Karpas-422 (cell line): ENCODE data around the gene MTMR3. TPM values are rescaled to one million over a fixed set of nuclear protein-coding genes. Genes with fewer than 3 reads are reported as not detected.
A peak's percentile ranks its signal among the peaks of the same experiment; 100 is the strongest.

Experiments
- DNase-seq: peaks from one replicate; pipeline ENCODE4 v3.0.0-alpha.2; 2015
- H2AFZ ChIP-seq: fragments of 200-600 bp; sonication (generic); 2 replicates; pipeline ENCODE4 v1.6.1; 2014; ENCODE audit warnings: antibody characterized with exemption, low read length, mixed read lengths
- H3K27ac ChIP-seq: fragments of 200-600 bp; sonication (generic); 2 replicates; pipeline ENCODE4 v1.5.1; 2014; ENCODE audit warnings: mild to moderate bottlenecking, low read length, moderate library complexity
- H3K27me3 ChIP-seq: fragments of 200-600 bp; sonication (generic); 2 replicates; pipeline ENCODE4 v1.6.1; 2014; ENCODE audit warnings: low read length, mixed read lengths
- H3K36me3 ChIP-seq: fragments of 200-600 bp; sonication (generic); 2 replicates; pipeline ENCODE4 v1.6.1; 2014; ENCODE audit warnings: low read length, mixed read lengths; ENCODE audit not compliant: insufficient read depth
- H3K4me1 ChIP-seq: fragments of 200-600 bp; sonication (generic); 2 replicates; pipeline ENCODE4 v1.6.1; 2014; ENCODE audit warnings: mild to moderate bottlenecking, low read length, mixed read lengths
- H3K4me2 ChIP-seq: fragments of 200-600 bp; sonication (generic); 2 replicates; pipeline ENCODE4 v1.6.1; 2014; ENCODE audit warnings: low read length, low read depth, mild to moderate bottlenecking; ENCODE audit not compliant: poor library complexity, severe bottlenecking
- H3K4me3 ChIP-seq: fragments of 200-600 bp; sonication (generic); 2 replicates; pipeline ENCODE4 v1.5.1; 2014; ENCODE audit warnings: mild to moderate bottlenecking, antibody characterized with exemption, low read length, mixed read lengths
- H3K79me2 ChIP-seq: fragments of 200-600 bp; sonication (generic); 2 replicates; pipeline ENCODE4 v1.6.1; 2014; ENCODE audit warnings: mild to moderate bottlenecking, low read length, mixed read lengths
- H3K9ac ChIP-seq: fragments of 200-600 bp; sonication (generic); 2 replicates; pipeline ENCODE4 v1.6.0; 2014; ENCODE audit warnings: low read length
- H3K9me2 ChIP-seq: fragments of 200-600 bp; sonication (generic), shearing (Covaris generic); replicated peaks from 2 replicates; pipeline ENCODE4 v1.6.0; 2014; ENCODE audit warnings: mild to moderate bottlenecking, low read length, moderate library complexity; ENCODE audit not compliant: insufficient read depth
- H3K9me3 ChIP-seq: fragments of 300-700, 200-600 bp; sonication (generic); 2 replicates; pipeline ENCODE4 v1.6.1; 2014; ENCODE audit warnings: low read length, mixed read lengths
- H4K20me1 ChIP-seq: fragments of 200-600 bp; sonication (generic); 2 replicates; pipeline ENCODE4 v1.6.1; 2014; ENCODE audit warnings: mild to moderate bottlenecking, antibody characterized with exemption, low read length, low read depth; ENCODE audit not compliant: insufficient read depth
- total RNA-seq: library from RNA; depleted of rRNA; stranded (reverse); fragments of >200 nt; shearing (Covaris generic); gene quantifications from 2 replicates; pipeline ENCODE4 v1.2.3, GENCODE V29; 2014; ENCODE audit warnings: low replicate concordance

Gene MTMR3
- total RNA-seq, 1 experiment from 2014 or later: 11.3 TPM

GRCh38 chr22:30004101-30004500 is 121.1 kb downstream of the MTMR3 start:
- Histone ChIP-seq H3K27ac (no peak overlapping the region), H3K9me3 (no peaks in the 10 kb centered on the region), H3K36me3 (no peaks in the 10 kb centered on the region), H3K79me2 (no peaks in the 10 kb centered on the region), H3K9me2 (no peaks in the 10 kb centered on the region), H3K4me3 (no peak overlapping the region), H3K4me1 (peaks cover 15% of the 10 kb centered on the region), H3K9ac (no peak overlapping the region), H4K20me1 (peaks cover 20% of the 10 kb centered on the region), H3K4me2 (no peak overlapping the region), H2AFZ (no peak overlapping the region), H3K27me3 (no peaks in the 10 kb centered on the region)
- no peak for DNase-seq

GRCh38 chr22:30004694-30005093 is 121.7 kb downstream of the MTMR3 start:
- Histone ChIP-seq H4K20me1 (peaks cover 20% of the 10 kb centered on the region), H2AFZ (no peak overlapping the region), H3K4me1 (peaks cover 20% of the 10 kb centered on the region), H3K4me3 (no peak overlapping the region), H3K79me2 (no peaks in the 10 kb centered on the region), H3K27me3 (no peaks in the 10 kb centered on the region), H3K27ac (no peak overlapping the region), H3K36me3 (no peaks in the 10 kb centered on the region), H3K9me3 (no peaks in the 10 kb centered on the region), H3K9me2 (no peaks in the 10 kb centered on the region), H3K4me2 (no peak overlapping the region), H3K9ac (no peak overlapping the region)
- no peak for DNase-seq

- Histone ChIP-seq H3K4me1 (peaks cover 26% of the 10 kb centered on the region), H3K79me2 (no peaks in the 10 kb centered on the region), H3K36me3 (no peaks in the 10 kb centered on the region), H3K4me2 (no peak overlapping the region), H2AFZ (no peak overlapping the region), H3K9me2 (no peaks in the 10 kb centered on the region), H3K27ac (no peak overlapping the region), H3K4me3 (no peak overlapping the region), H4K20me1 (peaks cover 23% of the 10 kb centered on the region), H3K9ac (no peak overlapping the region), H3K9me3 (no peaks in the 10 kb centered on the region), H3K27me3 (no peaks in the 10 kb centered on the region)
- DNase-seq: peak; percentile 87
Observed at GRCh38 chr22:30005213-30005857, 122.4 kb downstream of the MTMR3 start.

GRCh38 chr22:30007361-30007760 is 124.4 kb downstream of the MTMR3 start:
- H3K9ac ChIP-seq: no peak overlapping the region
- H3K9me3 ChIP-seq: no peaks in the 10 kb centered on the region
- no peak overlapping the region for H3K27ac ChIP-seq
- no peaks in the 10 kb centered on the region for H3K9me2 ChIP-seq
- peaks cover 29% of the 10 kb centered on the region for H4K20me1 ChIP-seq
- no peak overlapping the region for H2AFZ ChIP-seq
- H3K4me1 ChIP-seq: peaks cover 33% of the 10 kb centered on the region
- no peaks in the 10 kb centered on the region for H3K27me3 ChIP-seq
- no peaks in the 10 kb centered on the region for H3K79me2 ChIP-seq
- no peak overlapping the region for H3K4me3 ChIP-seq
- no peaks in the 10 kb centered on the region for H3K36me3 ChIP-seq
- no peak for DNase-seq
- no peak overlapping the region for H3K4me2 ChIP-seq

- no peak for DNase-seq
- Histone ChIP-seq H3K4me3 (no peak overlapping the region), H3K4me1 (peaks cover 33% of the 10 kb centered on the region), H3K9me3 (no peaks in the 10 kb centered on the region), H3K9me2 (no peaks in the 10 kb centered on the region), H3K9ac (no peak overlapping the region), H3K27me3 (no peaks in the 10 kb centered on the region), H3K27ac (no peak overlapping the region), H3K36me3 (no peaks in the 10 kb centered on the region), H4K20me1 (peaks cover 29% of the 10 kb centered on the region), H2AFZ (no peak overlapping the region), H3K4me2 (no peak overlapping the region), H3K79me2 (no peaks in the 10 kb centered on the region)
Observed at GRCh38 chr22:30008401-30008800, 125.4 kb downstream of the MTMR3 start.

- Histone ChIP-seq H3K27ac (no peak overlapping the region), H2AFZ (no peak overlapping the region), H3K36me3 (no peaks in the 10 kb centered on the region), H3K9me3 (no peaks in the 10 kb centered on the region), H3K79me2 (no peaks in the 10 kb centered on the region), H3K27me3 (no peaks in the 10 kb centered on the region), H3K9me2 (no peaks in the 10 kb centered on the region), H4K20me1 (peaks cover 29% of the 10 kb centered on the region), H3K4me3 (0 out of 2 replicates have a peak overlapping the region, but pooled peaks have one; percentile 9), H3K4me2 (peak overlapping the region; percentile 56), H3K4me1 (peaks cover 33% of the 10 kb centered on the region), H3K9ac (peak overlapping the region; percentile 21; the same call in 1 of the 2 replicates)
- no peak for DNase-seq
Observed at GRCh38 chr22:30009478-30009877, 126.5 kb downstream of the MTMR3 start.

GRCh38 chr22:30010789-30011405 is 127.9 kb downstream of the MTMR3 start:
- Histone ChIP-seq H3K9ac (no peak overlapping the region), H3K27ac (no peak overlapping the region), H4K20me1 (peaks cover 23% of the 10 kb centered on the region), H3K79me2 (no peaks in the 10 kb centered on the region), H3K9me3 (no peaks in the 10 kb centered on the region), H3K4me1 (peaks cover 30% of the 10 kb centered on the region), H3K4me2 (peak overlapping the region; percentile 56), H3K9me2 (no peaks in the 10 kb centered on the region), H2AFZ (no peak overlapping the region), H3K36me3 (no peaks in the 10 kb centered on the region), H3K4me3 (no peak overlapping the region), H3K27me3 (no peaks in the 10 kb centered on the region)
- no peak for DNase-seq

- Histone ChIP-seq H3K79me2 (no peaks in the 10 kb centered on the region), H2AFZ (no peak overlapping the region), H3K27me3 (no peaks in the 10 kb centered on the region), H3K9me3 (no peaks in the 10 kb centered on the region), H3K36me3 (no peaks in the 10 kb centered on the region), H3K27ac (no peak overlapping the region), H3K4me3 (no peak overlapping the region), H3K9ac (no peak overlapping the region), H3K4me2 (no peak overlapping the region), H3K9me2 (no peaks in the 10 kb centered on the region), H3K4me1 (peaks cover 25% of the 10 kb centered on the region), H4K20me1 (peaks cover 13% of the 10 kb centered on the region)
- DNase-seq: no peak
Observed at GRCh38 chr22:30013201-30013600, 130.2 kb downstream of the MTMR3 start.
